ENCODE data around the gene CARS1. TPM values are rescaled to one million over a fixed set of nuclear protein-coding genes. Genes with fewer than 3 reads are reported as not detected.

Gene CARS1
- total RNA-seq, 4 donors from 2014 or later: 38.1 to 66.5 (median 40.9) TPM

DNA sequence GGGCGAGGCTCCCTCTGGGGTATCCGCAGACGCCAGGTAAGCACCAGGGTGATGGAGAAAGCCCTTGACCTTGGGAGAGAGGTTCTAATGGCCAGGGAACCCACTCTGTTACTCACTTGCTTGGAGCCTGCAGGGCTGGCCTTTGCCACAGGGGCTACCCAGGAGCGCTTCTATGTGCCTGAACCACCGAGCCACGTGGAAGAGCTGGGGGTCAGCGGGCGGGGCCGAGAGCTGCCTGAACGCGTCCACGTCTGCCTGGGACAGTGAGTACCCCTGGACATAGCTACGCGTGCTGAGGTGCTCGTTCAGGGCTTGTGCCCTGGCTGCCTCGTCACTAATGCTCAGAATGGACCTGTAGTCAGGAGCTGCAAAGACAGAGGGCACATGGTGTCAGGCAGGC lies 9.6 kb downstream of the CARS1 start:
- H3K27ac ChIP-seq: no peak overlapping the region
- H3K9me3 ChIP-seq: no peaks in the 10 kb centered on the region
- H3K36me3 ChIP-seq: peaks cover 18% of the 10 kb centered on the region
- H3K4me3 ChIP-seq: no peak overlapping the region
- no peaks in the 10 kb centered on the region for H3K27me3 ChIP-seq
- no peak for DNase-seq (ENCODE audit: low spot score in 2 of 2)
- 88% methylated on average over 16 of the region's 16 CpGs for WGBS
- peaks cover 51% of the 10 kb centered on the region for H3K4me1 ChIP-seq
- TF ChIP-seq POLR2AphosphoS5 (IDR thresholded peaks at IDR 0.05): no peak

DNA sequence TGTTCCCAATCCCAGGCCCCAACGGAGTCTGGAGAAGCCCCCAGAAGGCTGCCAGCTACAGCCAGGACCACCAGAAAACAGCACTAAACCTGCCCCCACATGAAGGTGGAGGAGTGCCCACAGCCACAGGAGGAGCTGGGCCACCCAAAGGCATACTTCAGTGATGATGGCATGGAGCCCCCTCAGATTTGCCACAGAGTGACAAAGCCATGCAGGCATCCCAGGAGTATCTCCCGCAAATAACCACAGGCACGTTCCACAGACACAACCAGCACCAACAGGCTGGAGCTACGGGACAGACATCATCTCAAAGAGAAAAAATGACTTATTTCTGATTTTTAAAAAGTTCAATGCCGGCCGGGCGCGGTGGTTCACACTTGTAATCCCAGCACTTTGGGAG lies 10.6 kb downstream of the CARS1 start:
- H3K27me3 ChIP-seq: no peaks in the 10 kb centered on the region
- peaks cover 55% of the 10 kb centered on the region for H3K4me1 ChIP-seq
- 77% methylated on average over 8 of the region's 8 CpGs for WGBS
- no peaks in the 10 kb centered on the region for H3K9me3 ChIP-seq
- H3K36me3 ChIP-seq: peaks cover 23% of the 10 kb centered on the region
- H3K4me3 ChIP-seq: no peak overlapping the region
- DNase-seq (ENCODE audit: low spot score in 2 of 2): no peak
- H3K27ac ChIP-seq: no peak overlapping the region
- TF ChIP-seq POLR2A (IDR thresholded peaks at IDR 0.05) (no peak), POLR2AphosphoS5 (IDR thresholded peaks at IDR 0.05) (no peak), EP300 (IDR thresholded peaks at IDR 0.05) (no peak)
- TF ChIP-seq, protein P1, sequence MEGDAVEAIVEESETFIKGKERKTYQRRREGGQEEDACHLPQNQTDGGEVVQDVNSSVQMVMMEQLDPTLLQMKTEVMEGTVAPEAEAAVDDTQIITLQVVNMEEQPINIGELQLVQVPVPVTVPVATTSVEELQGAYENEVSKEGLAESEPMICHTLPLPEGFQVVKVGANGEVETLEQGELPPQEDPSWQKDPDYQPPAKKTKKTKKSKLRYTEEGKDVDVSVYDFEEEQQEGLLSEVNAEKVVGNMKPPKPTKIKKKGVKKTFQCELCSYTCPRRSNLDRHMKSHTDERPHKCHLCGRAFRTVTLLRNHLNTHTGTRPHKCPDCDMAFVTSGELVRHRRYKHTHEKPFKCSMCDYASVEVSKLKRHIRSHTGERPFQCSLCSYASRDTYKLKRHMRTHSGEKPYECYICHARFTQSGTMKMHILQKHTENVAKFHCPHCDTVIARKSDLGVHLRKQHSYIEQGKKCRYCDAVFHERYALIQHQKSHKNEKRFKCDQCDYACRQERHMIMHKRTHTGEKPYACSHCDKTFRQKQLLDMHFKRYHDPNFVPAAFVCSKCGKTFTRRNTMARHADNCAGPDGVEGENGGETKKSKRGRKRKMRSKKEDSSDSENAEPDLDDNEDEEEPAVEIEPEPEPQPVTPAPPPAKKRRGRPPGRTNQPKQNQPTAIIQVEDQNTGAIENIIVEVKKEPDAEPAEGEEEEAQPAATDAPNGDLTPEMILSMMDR (IDR thresholded peaks at IDR 0.05): no peak

DNA sequence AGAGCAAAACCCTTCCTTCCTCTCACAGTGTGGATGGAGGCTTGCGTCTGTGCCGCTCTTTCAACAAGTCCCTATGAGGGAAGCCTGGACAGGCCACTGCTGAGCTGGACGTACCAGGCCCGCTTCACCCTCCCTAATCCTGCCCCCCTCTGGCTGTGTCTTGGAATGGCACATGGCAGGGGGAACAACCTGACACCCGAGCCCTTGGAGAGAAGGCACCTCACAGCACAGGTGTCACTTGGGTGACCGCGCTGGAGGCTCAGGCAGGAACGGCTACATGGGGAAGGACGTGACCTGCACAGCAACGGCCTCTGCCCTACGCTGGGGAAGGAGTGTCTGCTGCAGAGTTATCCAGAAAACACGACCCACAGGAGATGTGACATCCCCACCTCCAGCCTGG lies 11.0 kb downstream of the CARS1 start:
- 100% methylated on average over 4 of the region's 12 CpGs for WGBS
- Histone ChIP-seq H3K36me3 (peaks cover 28% of the 10 kb centered on the region), H3K9me3 (no peaks in the 10 kb centered on the region), H3K27me3 (no peaks in the 10 kb centered on the region), H3K4me1 (peaks cover 53% of the 10 kb centered on the region), H3K27ac (no peak overlapping the region), H3K4me3 (no peak overlapping the region)
- no peak for DNase-seq (ENCODE audit: low spot score in 2 of 2)
- TF ChIP-seq, protein P1 (IDR thresholded peaks at IDR 0.05): no peak
- TF ChIP-seq POLR2A (IDR thresholded peaks at IDR 0.05): no peak
- no peak for TF ChIP-seq EP300 (IDR thresholded peaks at IDR 0.05)
- no peak for TF ChIP-seq POLR2AphosphoS5 (IDR thresholded peaks at IDR 0.05)

DNA sequence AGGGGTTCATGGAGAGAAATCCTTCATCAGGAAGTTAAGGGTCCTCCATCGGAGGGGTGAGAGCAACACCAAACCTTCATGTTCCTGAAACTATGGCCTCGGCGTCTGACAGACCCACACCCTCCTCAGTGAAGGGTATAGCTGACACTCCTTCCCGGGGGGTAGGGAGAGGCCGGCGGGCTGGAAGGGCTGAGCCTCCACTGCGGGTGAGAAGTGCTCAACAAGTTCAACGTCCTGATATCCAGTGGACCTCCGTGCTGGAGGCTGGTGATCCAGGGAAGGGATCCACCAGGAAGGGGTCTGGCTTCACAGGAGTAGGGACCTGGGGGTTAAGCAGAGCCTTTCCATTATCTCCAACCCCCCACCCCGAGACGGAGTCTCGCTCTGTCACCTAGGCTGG lies 12.3 kb downstream of the CARS1 start:
- peaks cover 40% of the 10 kb centered on the region for H3K4me1 ChIP-seq
- no peak for DNase-seq (ENCODE audit: low spot score in 2 of 2)
- 93% methylated on average over 11 of the region's 12 CpGs for WGBS

DNA sequence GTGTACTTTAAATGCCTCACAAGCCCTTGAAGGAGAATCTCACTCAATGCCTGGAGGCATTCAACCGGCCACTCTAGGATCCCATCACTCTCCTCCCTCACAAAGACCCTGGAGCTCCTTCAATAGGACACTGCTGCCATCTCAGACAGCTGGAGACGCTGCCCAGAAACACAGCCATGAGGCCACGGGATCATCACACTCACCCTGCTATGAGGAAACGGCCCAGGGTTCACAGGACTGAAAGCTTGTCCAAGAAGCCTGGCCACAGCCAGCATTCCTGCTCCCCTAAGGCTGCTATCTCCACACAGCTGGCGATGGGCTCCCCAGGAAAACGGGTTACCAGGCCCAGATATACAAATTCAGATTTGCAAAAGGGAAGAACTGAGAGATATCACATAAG lies 13.2 kb downstream of the CARS1 start:
- H3K27ac ChIP-seq: peak overlapping the region; percentile 12
- no peaks in the 10 kb centered on the region for H3K27me3 ChIP-seq
- H3K36me3 ChIP-seq: peaks cover 48% of the 10 kb centered on the region
- DNase-seq (ENCODE audit: low spot score in 2 of 2): no peak
- 79% methylated on average over 5 of the region's 6 CpGs for whole genome bisulfite sequencing
- no peak overlapping the region for H3K4me3 ChIP-seq
- H3K9me3 ChIP-seq: no peaks in the 10 kb centered on the region
- no peak for TF ChIP-seq POLR2A (IDR thresholded peaks at IDR 0.05)
- TF ChIP-seq, protein P1 (IDR thresholded peaks at IDR 0.05): no peak
- TF ChIP-seq EP300 (IDR thresholded peaks at IDR 0.05): no peak
- no peak for TF ChIP-seq POLR2AphosphoS5 (IDR thresholded peaks at IDR 0.05)
- H3K4me1 ChIP-seq: peaks cover 31% of the 10 kb centered on the region

More for the DNA sequence above, 12.3 kb downstream of the CARS1 start:
- no peak overlapping the region for H3K27ac ChIP-seq
- no peaks in the 10 kb centered on the region for H3K27me3 ChIP-seq
- no peaks in the 10 kb centered on the region for H3K9me3 ChIP-seq
- peaks cover 39% of the 10 kb centered on the region for H3K36me3 ChIP-seq
- TF ChIP-seq POLR2AphosphoS5 (IDR thresholded peaks at IDR 0.05): no peak
- TF ChIP-seq POLR2A (IDR thresholded peaks at IDR 0.05): no peak
- no peak for TF ChIP-seq EP300 (IDR thresholded peaks at IDR 0.05)
- TF ChIP-seq, protein P1 (IDR thresholded peaks at IDR 0.05): no peak
- no peak overlapping the region for H3K4me3 ChIP-seq

DNA sequence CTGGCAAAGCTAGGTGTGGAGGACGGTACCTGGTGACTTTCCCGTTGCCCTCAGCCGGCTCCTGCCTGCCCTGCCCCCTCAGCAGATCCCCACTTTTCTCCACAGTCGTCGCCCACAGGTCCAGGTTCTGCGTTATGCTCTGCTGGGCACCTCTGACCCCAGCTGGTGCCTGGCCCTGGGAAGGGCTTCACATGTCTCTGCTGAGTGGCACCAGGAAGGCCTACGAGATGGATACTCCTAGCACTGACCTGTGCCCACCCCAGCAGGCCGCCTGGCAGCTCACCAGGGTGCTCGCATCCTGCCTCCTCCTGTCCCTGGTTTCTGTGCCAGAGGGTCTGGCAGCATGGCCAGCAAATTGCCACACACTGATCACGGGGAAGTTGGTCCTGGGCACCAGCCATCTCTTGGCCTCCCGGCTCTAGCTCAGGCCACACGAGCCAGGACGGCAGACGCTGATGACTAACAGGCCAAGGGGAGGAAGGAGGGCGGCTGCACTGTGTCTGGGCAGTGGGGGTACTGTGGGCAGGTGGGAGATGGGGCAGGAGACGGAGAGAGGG lies 13.8 kb downstream of the CARS1 start:
- H3K4me3 ChIP-seq: no peak overlapping the region
- no peaks in the 10 kb centered on the region for H3K27me3 ChIP-seq
- DNase-seq (ENCODE audit: low spot score in 2 of 2): peak in 1 of 2 donors; percentile 79
- H3K4me1 ChIP-seq: peaks cover 27% of the 10 kb centered on the region
- peak overlapping the region; percentile 46 for H3K27ac ChIP-seq
- no peaks in the 10 kb centered on the region for H3K9me3 ChIP-seq
- WGBS: 71% methylated on average over 12 of the region's 16 CpGs
- no peak for TF ChIP-seq EP300 (IDR thresholded peaks at IDR 0.05)
- TF ChIP-seq POLR2AphosphoS5 (IDR thresholded peaks at IDR 0.05): no peak
- H3K36me3 ChIP-seq: peaks cover 55% of the 10 kb centered on the region

All from suprapubic skin (tissue), 4 donors.